ENCODE results near the gene COX7B2.

Gene COX7B2

DNA sequence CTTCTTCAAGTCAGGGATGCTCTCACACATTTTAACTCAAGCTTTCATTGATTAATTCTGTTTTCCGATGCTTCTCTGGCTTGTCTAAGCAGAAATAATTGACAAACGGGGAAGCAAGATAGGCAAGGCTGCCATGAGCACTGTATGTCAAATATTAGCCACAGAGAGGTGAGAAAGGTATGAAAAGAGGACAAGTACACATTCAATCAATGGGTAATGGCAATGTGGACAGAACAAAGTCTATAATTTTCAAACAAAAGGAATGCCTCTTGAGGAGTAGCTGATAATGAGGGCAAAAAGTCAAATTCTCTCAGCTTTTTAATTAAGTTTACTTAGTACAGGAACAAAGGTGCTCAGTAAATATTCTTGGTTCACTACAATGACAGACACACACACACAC lies 19.6 kb downstream of the COX7B2 start:
- DNase-seq (ENCODE audit: low read depth), result no peak

DNA sequence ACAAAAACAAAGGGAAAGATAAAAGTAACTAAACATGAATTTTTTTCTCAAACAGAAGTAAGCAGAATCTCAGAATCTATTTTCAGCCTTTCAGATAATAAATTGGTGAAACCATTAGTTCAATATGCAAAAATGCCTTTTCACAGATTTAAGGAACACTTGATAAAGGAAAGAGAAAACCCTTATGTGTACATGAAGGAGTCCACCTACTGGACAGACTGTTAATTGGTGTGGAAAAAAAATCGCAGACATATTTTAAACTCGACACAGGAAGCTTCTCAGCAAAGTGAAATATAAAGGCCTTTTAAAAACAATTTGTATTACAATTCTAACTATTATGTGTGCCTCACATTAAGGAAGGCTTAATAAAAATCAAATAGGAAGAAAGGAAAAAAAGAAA lies 22.3 kb downstream of the COX7B2 start:
- DNase-seq (ENCODE audit: low read depth), result no peak

DNA sequence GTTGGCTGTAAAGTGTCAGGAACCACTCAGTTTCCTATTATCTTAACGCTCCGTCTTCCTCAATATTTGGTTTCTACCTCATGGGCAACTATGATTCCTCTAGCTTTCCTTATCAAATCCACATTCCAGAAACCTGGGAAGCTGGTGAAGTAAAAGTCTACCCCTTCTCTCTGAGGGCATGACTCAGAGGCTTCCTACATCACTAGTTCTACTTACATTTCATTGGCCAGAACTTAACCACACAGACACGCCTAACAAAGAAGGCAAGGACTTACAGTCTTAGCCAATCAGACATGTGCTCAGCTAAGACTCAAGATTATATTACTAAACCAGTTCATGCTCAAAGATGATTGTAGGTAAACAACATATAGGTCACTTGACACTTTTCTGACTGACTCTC lies 30.4 kb downstream of the COX7B2 start:
- no peak for DNase-seq (ENCODE audit: low read depth)

DNA sequence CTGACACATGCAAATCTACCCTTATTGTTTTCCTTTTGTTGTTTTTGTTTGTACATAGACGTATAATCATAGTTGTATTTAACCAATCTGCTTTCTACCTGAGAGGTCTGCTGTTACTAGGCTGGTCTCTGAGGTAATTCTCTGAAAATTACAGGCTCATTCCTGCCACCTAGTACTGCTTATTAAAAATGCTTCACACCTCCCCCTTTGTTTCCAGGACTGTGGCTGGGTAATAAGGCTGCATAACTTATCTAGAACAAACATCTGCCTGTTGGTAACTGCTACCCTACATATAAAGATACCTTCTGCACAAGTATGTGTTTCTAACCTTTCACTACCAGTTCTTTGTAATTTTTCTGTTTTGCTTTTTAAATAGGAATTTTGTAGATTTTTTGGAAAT lies 34.2 kb downstream of the COX7B2 start:
- DNase-seq (ENCODE audit: low read depth), result no peak

DNA sequence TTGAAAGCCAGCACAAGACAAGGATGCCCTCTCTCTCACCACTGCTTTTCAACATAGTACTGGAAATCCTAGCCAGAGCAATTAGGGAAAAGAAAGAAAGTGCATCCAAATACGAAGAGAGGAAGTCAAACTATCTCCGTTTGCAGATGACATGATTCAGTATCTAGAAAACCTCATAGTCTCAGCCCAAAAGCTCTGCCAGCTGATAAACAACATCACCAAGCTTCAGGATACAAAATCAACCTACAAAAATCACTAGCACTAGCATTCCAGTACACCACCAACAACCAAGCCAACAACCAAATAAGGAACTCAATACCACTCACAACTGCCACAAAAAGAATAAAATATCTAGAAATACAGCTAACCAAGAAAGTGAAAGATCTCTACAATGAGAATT lies 38.6 kb downstream of the COX7B2 start:
- no peak for DNase-seq (ENCODE audit: low read depth)

DNA sequence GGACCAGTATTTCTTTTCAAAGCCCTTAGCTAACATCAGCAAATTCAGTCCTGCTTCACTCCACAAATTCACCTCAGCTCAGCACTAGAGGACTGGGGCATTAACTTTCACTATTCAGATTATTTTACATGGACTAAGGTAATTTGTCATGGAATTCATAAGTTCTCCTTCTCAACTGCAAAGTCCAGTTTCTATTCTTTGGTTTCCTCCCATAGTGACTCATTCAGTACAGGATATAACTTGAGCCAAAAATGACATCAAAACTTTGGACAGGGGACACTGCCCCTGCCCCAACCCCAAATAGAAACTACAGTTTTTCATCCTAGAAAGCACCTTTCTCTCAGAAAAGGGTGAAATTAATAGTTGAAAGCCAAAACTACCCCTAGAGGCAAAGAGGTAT lies 52.7 kb downstream of the COX7B2 start:
- no peak for DNase-seq (ENCODE audit: low read depth)

DNA sequence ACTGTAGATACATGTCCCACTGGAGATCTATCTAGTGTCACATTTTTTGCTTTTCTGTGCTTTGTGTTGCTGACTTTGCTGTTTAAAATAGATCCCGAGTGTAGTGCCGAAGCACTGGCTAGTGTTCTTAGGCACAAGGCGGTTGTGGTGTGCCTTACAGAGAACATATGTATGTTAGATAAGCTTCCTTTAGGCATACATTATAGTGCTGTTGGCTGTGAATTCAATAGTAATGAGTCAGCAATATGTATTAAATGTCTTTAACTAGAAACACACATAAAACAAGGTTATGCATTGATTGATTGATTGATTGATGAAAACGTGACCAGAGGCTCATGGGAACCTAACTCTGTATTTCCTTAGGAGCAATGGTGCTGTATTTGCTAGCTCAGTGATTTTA lies 56.2 kb downstream of the COX7B2 start:
- no peak for DNase-seq (ENCODE audit: low read depth)

DNA sequence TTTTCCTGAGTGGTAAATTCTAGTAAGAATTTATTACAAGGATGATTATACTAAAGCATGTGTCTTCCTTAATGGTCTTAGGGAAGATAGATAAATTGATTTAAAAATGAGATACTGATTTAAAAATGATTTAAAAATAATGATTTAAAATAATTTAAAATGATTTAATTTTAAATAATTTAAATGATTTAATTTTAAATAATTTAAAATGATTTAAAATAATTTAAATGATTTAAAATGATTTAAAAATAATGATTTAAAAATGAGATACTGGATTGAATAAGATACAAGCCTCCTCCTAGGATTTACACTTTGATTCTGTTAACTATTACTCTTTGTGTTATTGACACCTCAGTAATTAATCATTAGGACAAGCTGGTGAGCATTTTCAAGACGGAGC lies 59.0 kb downstream of the COX7B2 start:
- DNase-seq (ENCODE audit: low read depth), result no peak

DNA sequence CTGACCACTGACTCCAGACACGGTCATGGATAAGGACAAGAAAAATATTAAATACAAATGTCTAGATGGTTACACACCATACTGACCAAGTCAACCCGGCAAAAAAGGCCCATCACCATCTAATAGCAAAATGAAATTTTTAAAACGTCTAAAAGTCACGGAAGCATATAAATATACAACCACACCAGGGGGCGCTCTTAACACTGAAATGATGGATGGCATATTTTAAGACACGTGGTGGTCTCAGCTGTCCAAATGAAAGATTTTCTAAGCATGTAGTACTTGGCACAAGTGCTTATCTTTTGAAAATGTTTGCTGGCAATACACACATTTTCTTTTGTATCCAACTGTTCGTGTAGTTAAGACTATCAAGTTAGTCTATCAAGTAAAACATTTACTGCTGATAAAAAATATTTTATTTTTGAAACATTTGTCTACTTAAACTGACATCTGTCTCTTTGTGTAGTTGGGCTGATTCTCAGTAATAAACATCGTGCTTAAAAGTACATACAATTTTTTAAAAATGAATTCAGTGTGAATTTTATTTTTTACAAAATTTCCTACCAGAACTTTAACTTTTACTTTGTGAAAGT lies 64.6 kb downstream of the COX7B2 start:
- no peak for DNase-seq (ENCODE audit: low read depth)

DNA sequence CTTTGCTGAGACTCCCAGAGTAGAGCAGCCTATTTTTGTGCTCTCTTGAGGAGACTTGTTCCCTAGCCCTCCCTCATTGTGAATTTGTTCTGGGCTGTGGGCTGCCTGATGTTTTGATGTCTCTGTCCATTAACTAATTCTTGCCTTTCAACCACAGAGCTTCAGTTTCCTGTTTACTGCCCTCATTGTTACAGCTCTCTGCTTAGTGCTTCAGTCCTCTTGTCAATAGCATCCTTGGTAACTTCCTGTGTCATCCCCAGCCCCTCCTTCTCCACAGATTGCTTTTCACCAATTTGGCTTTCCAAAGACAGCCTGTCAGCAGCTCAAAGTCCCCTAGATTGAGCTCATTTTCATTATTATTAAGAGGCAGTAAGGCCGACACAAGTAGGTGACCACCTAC lies 69.9 kb downstream of the COX7B2 start:
- no peak for DNase-seq (ENCODE audit: low read depth)

DNA sequence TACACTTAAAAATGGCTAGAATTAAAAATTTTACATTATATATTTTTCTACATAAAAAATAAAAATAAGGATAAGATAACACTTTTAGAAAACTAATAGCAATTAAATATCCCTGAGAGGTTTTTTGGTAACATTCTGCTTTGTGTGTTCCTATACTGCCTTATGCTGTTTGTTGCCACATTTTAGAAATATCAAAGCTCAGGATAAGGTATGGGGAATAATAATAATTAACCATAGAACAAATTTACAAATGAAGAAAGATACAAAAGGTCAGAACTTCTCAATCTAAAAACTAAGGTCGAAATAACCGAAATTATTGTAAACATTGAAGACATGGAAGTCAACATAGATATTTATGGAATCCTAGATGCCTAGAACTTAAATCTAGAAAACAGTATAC lies 71.4 kb downstream of the COX7B2 start:
- no peak for DNase-seq (ENCODE audit: low read depth)

DNA sequence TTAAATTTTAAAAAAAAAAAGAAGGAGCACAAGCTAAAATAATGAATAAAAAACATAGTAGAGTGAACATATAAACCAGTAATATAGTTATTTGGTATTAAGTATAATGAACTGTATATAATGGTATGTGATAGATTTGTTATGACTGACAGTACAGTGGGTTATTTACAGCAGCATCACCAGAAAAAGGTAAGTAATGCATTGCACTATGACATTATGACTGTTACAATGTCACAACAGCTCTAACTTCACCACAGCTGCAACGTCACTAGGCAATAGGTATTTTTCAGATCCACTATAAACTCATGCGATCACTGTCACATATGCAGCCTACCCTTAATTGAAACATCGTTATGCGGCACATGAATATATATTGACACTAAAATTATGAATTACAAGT lies 72.5 kb downstream of the COX7B2 start:
- no peak for DNase-seq (ENCODE audit: low read depth)

DNA sequence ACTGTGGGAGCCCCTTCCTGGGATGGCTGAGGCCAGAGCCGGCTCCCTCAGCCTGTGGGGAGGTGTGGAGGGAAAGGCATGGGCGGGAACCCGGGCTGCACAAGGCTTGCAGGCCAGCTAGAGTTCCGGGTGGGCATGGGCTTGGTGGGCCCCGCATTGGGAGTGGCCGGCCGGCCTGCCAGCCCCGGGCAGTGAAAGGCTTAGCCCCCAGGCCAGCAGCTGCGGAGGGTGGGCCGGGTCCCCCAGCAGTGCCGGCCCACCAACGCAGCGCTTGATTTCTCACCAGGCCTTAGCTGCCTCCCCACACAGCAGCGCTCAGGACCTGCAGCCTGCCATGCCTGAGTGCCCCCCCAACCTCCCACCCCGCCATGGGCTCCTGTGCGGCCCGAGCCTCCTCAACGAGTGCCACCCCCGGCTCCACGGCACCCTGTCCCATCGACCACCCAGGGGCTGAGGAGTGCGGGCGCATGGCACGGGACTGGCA lies 78.0 kb downstream of the COX7B2 start:
- DNase-seq (ENCODE audit: low read depth), result no peak

DNA sequence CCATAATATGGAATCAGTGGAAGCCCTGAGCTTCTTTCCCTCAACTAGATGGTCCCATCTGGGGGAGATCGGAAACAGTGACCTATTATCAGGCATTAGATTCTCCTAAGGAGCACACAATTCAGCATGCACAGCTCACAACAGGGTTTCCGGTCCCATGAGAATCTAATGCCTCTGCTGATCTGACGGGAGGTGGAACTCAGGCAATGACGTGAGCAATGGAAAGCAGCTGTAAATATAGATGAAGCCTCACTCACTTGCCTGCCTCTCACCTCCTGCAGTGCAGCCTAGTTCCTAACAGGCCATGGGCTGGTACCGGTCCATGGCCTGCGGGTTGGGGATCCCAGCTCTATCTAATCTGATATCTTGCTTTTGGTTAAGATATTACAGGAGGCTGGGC lies 88.9 kb downstream of the COX7B2 start:
- no peak for DNase-seq (ENCODE audit: low read depth)

DNA sequence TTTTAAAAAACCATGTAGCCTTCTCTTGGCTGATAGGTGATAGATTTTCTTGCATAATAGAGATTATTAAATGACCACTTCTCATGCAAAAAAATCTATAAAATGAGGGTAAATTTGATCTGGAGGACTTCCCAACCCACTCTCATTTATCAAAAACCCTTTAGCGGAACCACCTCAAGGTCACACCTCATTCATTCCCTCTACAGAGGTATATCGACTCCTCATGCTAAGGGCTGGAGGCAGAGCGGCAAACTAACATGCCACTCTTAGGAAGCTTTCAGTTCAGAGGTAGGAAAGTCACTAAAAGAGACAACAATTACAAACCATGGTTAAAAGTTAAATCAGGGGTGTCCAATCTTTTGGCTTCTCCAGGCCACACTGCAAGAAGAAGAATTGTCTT lies 90.0 kb downstream of the COX7B2 start:
- DNase-seq (ENCODE audit: low read depth), result no peak

DNA sequence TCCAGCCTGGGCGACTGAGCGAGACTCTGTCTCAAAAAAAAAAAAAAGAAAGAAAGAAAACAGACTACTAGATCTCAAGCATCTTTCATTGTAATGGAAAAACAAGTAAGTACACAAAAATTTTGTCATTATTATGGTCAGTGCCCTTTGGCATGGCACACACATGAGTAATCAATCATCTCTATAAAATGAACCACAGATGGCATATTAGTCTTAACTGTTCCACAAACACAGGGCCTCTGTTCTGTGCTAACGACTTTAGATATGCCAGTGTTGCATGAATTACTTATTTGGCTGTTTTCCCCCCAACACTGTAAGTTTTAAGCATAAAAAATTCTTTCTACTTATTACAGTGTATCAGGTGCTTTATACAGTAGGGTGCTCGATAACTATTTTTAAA lies 90.4 kb downstream of the COX7B2 start:
- DNase-seq (ENCODE audit: low read depth), result no peak

DNA sequence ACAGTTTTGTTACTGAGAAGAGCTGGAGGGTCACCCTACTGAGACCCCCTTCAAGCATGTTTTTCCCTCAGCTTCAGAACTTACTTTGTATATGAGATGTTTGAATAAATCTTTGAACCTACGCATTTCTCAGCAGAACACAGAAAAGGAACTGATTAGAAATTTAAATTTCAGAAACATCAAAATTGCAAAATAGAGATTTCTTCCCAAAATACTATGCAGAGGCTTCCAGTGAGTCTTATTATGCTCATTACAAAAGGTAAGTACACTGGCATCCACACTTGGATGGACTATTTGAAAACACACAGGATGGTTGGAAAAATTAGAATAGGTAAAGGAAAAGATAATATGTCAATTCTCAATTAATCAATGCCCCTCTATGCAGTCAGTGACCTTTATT lies 91.2 kb downstream of the COX7B2 start:
- DNase-seq (ENCODE audit: low read depth), result no peak

DNA sequence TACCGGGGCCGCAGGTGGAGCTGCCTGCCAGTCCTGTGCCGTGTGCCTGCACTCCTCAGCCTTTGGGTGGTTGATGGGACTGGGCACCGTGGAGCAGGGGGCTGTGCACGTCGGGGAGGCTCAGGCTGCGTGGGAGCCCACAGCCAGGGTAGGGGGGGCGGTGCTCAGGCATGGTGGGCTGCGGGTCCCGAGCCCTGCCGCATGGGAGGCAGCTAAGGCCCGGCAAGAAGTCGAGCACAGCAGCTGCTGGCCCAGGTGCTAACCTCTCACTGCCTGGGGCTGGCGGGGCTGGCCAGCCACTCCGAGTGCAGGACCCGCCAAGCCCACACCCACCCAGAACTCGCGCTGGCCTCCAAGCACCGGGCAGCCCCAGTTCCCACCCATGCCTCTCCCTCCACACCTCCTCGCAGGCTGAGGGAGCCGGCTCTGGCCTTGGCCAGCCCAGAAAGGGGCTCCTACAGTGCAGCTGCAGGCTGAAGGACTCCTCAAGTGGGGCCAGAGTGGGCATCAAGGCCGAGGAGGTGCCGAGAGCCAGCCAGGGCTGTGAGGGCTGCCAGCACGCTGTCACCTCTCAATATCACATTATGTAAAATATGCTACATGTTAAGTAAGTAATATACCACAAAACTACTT lies 104.1 kb downstream of the COX7B2 start:
- DNase-seq (ENCODE audit: low read depth), result no peak

DNA sequence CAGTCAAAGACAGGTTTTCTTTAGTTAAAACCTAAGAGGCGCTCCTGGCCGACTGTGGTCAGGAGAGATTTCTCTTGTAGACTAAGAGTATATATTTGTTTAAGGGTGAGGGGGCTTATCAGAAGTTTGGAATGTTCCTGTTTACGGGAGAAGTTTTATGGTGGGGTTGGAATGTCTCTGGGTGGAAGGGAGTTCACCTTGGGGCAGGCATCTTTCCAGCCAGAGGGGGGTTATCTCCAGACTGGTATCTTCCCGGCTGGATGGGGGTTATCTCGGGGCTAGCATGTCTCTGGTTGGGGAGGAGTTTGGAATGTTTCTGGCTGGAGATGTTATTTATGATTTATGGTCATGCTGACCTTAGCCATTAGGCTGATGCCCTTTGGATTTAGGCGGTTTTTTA lies 116.0 kb downstream of the COX7B2 start:
- DNase-seq (ENCODE audit: low read depth), result no peak

DNA sequence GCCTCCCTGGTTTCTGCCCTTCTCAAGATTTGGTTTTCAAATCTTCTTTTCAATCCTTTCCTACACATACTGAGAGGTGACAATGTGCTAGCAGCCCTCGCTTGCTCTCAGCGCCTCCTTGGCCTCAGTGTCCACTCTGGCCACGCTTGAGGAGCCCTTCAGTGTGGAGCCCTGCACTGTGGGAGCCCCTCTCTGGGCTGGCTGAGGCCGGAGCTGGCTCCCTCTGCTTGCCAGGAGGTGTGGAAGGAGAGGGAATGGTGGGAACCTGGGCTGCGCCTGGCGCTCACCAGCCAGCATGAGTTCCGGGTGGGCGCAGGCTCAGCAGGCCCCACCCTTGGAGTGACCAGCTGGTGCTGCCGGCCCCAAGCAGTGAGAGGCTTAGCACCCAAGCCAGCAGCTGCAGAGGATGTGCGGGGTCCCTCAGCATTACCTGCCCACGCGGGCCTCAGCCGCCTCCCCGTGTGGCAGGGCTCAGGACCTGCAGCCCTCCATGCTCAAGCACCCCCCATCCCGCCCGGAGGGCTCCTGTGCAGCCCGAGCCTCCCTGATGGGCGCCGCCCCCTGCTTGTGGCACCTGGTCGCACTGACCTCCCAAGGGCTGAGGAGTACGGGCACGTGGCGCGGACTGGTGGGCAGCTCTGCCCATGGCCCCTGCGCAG lies 127.5 kb downstream of the COX7B2 start:
- DNase-seq (ENCODE audit: low read depth), result no peak

DNA sequence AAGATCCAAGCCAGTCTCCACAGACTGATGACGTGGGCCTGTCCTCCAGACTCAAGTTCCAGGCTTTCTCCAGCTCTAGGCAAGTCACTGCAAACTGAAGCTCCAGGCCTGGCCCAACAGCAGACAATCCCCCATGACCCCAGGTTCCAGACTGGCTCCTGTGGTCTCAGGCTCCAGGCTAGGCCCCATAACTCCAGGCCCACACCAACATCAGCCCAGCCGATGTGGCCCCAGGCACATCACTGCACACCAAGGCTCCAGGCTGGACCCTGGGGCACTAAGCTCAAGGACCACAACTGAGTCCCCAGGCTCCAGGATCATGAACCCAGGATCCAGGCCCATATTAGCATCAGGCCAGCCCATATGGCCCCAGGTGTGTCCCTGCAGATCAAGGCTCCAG lies 143.6 kb downstream of the COX7B2 start:
- DNase-seq (ENCODE audit: low read depth), result no peak

DNA sequence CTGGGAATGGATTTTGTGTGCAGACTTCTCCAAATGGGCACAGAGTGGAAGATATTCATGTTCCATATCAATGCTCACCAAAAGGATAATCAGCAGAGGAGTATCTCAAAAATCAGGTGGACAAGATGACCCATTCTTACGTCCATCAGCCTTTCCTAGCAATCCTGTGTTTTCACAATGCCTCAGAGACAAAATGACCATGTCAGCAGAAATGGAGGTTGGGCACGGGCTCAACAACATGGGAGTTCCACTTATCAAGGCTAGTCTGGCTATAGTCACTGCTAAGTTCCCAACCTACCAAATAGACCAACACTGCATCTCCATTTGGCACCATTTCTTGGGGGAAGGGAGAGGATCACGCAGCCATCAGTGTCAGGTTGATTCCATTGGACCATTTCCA lies 179.0 kb downstream of the COX7B2 start:
- DNase-seq (ENCODE audit: low read depth), result no peak

DNA sequence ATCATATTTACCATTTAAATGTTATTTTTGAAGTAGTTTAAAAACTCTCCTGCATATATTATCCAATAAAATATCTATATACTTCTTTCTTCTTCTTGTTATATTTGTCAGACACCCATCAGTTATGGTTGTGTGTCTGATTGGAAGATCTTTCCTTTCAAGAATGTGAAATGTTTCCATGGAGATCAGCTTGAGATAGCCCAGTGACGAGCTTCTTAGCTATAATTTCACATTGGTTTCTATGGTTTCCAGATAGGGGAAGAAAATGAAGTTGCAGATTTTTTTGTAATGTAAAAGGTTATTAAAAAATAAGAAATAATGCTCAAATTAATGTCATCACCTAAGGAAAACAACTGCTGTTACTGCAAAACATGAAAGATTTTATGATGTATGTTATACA lies 189.0 kb downstream of the COX7B2 start:
- DNase-seq (ENCODE audit: low read depth), result no peak

DNA sequence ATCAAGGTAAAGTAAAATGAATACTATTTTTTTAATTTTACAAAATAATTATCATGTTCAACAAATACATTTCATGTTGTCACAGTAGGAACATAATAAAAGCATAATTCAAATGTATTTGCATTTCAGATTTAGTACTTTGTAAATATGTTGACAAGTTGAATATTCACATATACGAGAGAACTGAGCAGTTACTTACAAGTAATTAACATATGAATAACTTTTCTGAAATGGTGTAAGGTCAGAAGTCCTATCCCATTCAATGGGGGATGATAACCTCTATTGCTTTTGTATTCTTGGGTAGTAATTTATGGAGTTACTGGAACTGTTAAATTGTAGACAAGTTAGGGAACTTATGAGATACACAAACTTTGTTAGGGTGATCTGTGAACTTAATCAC lies 191.1 kb downstream of the COX7B2 start:
- no peak for DNase-seq (ENCODE audit: low read depth)

Measured in T-helper 22 cell (primary cell).